Esophagus muscularis mucosa (tissue), 3 donors: ENCODE results near the gene SETD4.

Source experiments
- CTCF ChIP-seq, 3 experiments: fragments of 200-600 bp in 2 of 3; fragments of 450-650 bp in 1 of 3; sonication (generic) in 2 of 3; IDR thresholded peaks; one replicate each; pipeline ENCODE4 v1.5.1; 2017 to 2019; ENCODE audit warnings: antibody characterized with exemption in 3 of 3, mild to moderate bottlenecking in 2 of 3, moderate library complexity in 1 of 3
- POLR2A ChIP-seq: fragments of 450-650 bp; IDR thresholded peaks from one replicate; pipeline ENCODE4 v1.6.1; 2017; ENCODE audit warnings: antibody characterized with exemption, moderate library complexity, mild to moderate bottlenecking, low read depth
- POLR2AphosphoS5 ChIP-seq, 2 donors: sonication (generic); formaldehyde crosslinking; IDR thresholded peaks; one replicate each; pipeline ENCODE4 v1.6.1; 2017; ENCODE audit warnings: antibody characterized with exemption in 2 of 2

GRCh38 chr21:36097427-36098181, 37.3 kb upstream of the SETD4 start:
- TF ChIP-seq CTCF (IDR thresholded peaks at IDR 0.05) (no peak), POLR2A (no peak), POLR2AphosphoS5 (IDR thresholded peaks at IDR 0.05) (no peak)
